ENCODE measurements around the gene LASP1. TPM values are rescaled to one million over a fixed set of nuclear protein-coding genes. Genes with fewer than 3 reads are reported as not detected.

LASP1 gene
- total RNA-seq, 2 experiments from 2014 or later = 48.6 to 110 TPM

GRCh38 chr17:38905375-38905774 is 35.5 kb downstream of the LASP1 start:
- intact Hi-C loops (cut with micrococcal nuclease; ENCODE audit: unreplicated experiment) = no loop called here
- ChIA-PET POLR2A (no interaction called here), CTCF (ENCODE audit: unreplicated experiment) (no interaction called here)
- Histone ChIP-seq H3K4me2 (ENCODE audit: low read length) (no peak overlapping the region), H3K36me3 (ENCODE audit: insufficient read depth, low read length) (peaks cover 75% of the 10 kb centered on the region), H2AFZ (ENCODE audit: low read length) (no peak overlapping the region), H3K4me1 (ENCODE audit: insufficient read depth, low read length, poor library complexity, severe bottlenecking) (peaks cover 30% of the 10 kb centered on the region), H3K4me3 (ENCODE audit: low read depth, low read length, poor library complexity, severe bottlenecking) (no peak overlapping the region), H3K79me2 (ENCODE audit: insufficient read depth, low read depth, low read length) (peaks cover 7% of the 10 kb centered on the region; the same call in 1 of the 2 replicates), H3K9me2 (ENCODE audit: insufficient read depth, low read length) (no peaks in the 10 kb centered on the region), H3K27ac (ENCODE audit: low read depth, low read length, poor library complexity, severe bottlenecking) (no peak overlapping the region), H4K20me1 (ENCODE audit: insufficient read depth, low read length) (no peaks in the 10 kb centered on the region), H3K9me3 (ENCODE audit: low read length) (no peaks in the 10 kb centered on the region)
- BruUV-seq (replicated peaks) = no TSS peak
- TF ChIP-seq EZH2phosphoT487 (IDR thresholded peaks at IDR 0.05; ENCODE audit: borderline replicate concordance, low read depth, low read length) = no peak
- TF ChIP-seq CTCF (conservative IDR thresholded peaks at IDR 0.05; ENCODE audit: low read length) = no peak
- DNase-seq (ENCODE audit: low spot score) = no peak

GRCh38 chr17:38906460-38907228 is 36.8 kb downstream of the LASP1 start:
- ChIA-PET CTCF (ENCODE audit: unreplicated experiment) (no interaction called here), POLR2A (interaction anchor here (0.5 to 1.2 kb wide), 3 partner anchors 11 to 139 kb away, joined by 3 to 6 read pairs (median 3); no protein-coding TSS in a partner anchor)
- BruUV-seq (replicated peaks) = no TSS peak
- intact Hi-C loops (cut with micrococcal nuclease; ENCODE audit: unreplicated experiment) = no loop called here
- Histone ChIP-seq H2AFZ (ENCODE audit: low read length) (no peak overlapping the region), H3K79me2 (ENCODE audit: insufficient read depth, low read depth, low read length) (peaks cover 7% of the 10 kb centered on the region; the same call in 1 of the 2 replicates), H3K4me3 (ENCODE audit: low read depth, low read length, poor library complexity, severe bottlenecking) (no peak overlapping the region), H3K27ac (ENCODE audit: low read depth, low read length, poor library complexity, severe bottlenecking) (no peak overlapping the region), H3K4me1 (ENCODE audit: insufficient read depth, low read length, poor library complexity, severe bottlenecking) (peaks cover 27% of the 10 kb centered on the region), H3K9me3 (ENCODE audit: low read length) (no peaks in the 10 kb centered on the region), H3K9me2 (ENCODE audit: insufficient read depth, low read length) (no peaks in the 10 kb centered on the region), H3K4me2 (ENCODE audit: low read length) (no peak overlapping the region; the same call in 1 of the 2 replicates), H3K36me3 (ENCODE audit: insufficient read depth, low read length) (peaks cover 65% of the 10 kb centered on the region), H4K20me1 (ENCODE audit: insufficient read depth, low read length) (no peaks in the 10 kb centered on the region)
- DNase-seq (ENCODE audit: low spot score) = no peak
- TF ChIP-seq EZH2phosphoT487 (IDR thresholded peaks at IDR 0.05; ENCODE audit: borderline replicate concordance, low read depth, low read length) (no peak), CTCF (conservative IDR thresholded peaks at IDR 0.05; ENCODE audit: low read length) (no peak)
